Fibroblast of mammary gland (primary cell): ENCODE measurements around the gene ORM1.

Experiments
- DNase-seq: peaks from one replicate; pipeline ENCODE4 v3.0.0-alpha.2; 2010; ENCODE audit warnings: low read depth
- H3K4me3 ChIP-seq: 2 replicates; pipeline ENCODE4 v1.5.1; 2011; ENCODE audit warnings: low read depth, mild to moderate bottlenecking, low read length, moderate library complexity; ENCODE audit not compliant: control insufficient read depth
- TF ChIP-seq, protein P1 (sequence below): conservative IDR thresholded peaks from 2 replicates; pipeline ENCODE4 v1.5.1; 2011; ENCODE audit warnings: low read depth, low read length, inconsistent platforms; ENCODE audit not compliant: control insufficient read depth, insufficient read depth

The ORM1 gene

GRCh38 chr9:114347675-114348074 is 24.8 kb downstream of the ORM1 start:
- DNase-seq = no peak
- TF ChIP-seq, protein P1, sequence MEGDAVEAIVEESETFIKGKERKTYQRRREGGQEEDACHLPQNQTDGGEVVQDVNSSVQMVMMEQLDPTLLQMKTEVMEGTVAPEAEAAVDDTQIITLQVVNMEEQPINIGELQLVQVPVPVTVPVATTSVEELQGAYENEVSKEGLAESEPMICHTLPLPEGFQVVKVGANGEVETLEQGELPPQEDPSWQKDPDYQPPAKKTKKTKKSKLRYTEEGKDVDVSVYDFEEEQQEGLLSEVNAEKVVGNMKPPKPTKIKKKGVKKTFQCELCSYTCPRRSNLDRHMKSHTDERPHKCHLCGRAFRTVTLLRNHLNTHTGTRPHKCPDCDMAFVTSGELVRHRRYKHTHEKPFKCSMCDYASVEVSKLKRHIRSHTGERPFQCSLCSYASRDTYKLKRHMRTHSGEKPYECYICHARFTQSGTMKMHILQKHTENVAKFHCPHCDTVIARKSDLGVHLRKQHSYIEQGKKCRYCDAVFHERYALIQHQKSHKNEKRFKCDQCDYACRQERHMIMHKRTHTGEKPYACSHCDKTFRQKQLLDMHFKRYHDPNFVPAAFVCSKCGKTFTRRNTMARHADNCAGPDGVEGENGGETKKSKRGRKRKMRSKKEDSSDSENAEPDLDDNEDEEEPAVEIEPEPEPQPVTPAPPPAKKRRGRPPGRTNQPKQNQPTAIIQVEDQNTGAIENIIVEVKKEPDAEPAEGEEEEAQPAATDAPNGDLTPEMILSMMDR = no peak
- no peak overlapping the region for H3K4me3 ChIP-seq

GRCh38 chr9:114348261-114348905 is 25.5 kb downstream of the ORM1 start:
- H3K4me3 ChIP-seq = no peak overlapping the region
- no peak for DNase-seq
- TF ChIP-seq, protein P1 = no peak

GRCh38 chr9:114348906-114349482 is 26.1 kb downstream of the ORM1 start:
- DNase-seq = peak; percentile 97
- TF ChIP-seq, protein P1 = no peak
- no peak overlapping the region for H3K4me3 ChIP-seq

DNA sequence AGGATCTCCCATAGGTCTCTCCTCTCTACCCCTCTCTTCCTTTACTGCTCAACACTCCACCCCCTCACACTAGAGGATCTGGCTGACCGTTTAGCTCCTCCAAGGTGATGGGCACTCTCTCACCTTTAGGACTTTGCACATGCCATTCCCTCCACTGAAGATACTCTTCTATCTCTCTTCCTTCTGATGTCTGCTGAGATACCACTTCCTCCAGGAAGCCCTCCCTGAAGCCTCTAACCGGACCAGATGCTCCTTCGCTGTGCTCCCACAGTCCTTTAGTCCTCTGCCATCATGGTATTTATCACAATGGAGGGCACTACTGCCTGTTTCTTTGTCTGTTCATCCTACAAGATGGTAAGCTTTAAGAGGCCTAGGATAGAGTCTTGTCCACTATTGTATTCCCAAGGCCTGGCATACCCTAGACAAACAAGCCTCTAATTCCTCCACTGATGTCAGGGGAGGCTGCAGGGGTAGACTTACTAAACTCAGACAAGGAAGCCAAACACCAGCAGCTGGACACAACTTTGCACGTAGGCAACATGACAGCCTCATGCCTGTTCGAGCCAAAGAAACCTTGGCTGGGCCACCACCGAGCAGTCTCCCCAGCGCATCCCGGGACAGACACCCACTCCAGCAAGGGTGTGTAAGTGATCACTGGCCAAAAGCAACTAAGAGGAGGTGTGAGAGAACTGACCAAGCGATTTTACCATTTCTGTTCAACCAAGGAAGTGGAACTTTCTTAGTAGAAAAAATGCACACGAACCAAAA is 27.0 kb downstream of the ORM1 start:
- no peak for DNase-seq
- TF ChIP-seq, protein P1 = no peak
- no peak overlapping the region for H3K4me3 ChIP-seq

GRCh38 chr9:114350636-114351401 is 27.9 kb downstream of the ORM1 start:
- TF ChIP-seq, protein P1 = no peak
- DNase-seq = no peak
- no peak overlapping the region for H3K4me3 ChIP-seq

DNA sequence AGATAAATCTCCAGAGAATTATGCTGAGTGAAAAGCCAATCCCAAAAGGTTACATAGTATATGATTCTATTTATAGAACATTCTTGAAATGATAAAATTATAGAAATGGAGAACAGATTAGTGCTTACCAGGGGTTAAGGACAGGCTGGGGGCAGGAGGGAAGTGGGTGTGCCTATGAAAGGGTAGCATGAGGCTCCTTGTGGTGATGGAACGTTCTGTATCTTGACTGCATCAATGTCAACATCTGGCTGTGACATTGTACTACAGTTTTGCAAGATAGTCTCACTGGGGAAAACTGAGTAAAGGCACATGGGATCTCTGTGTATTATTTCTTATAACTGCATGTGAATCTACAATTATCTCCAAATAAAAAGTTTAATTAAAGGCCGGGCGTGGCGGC is 29.0 kb downstream of the ORM1 start:
- TF ChIP-seq, protein P1 = no peak
- no peak for DNase-seq
- H3K4me3 ChIP-seq = no peak overlapping the region
